Measurements from ENCODE around the gene UBN1.

- TF ChIP-seq POLR2AphosphoS5 (IDR thresholded peaks at IDR 0.05; ENCODE audit: low read depth, low read length) (no peak), CTCF (IDR thresholded peaks at IDR 0.05) (no peak), REST (IDR thresholded peaks at IDR 0.05; ENCODE audit: insufficient read depth in 1 of 2, low read depth in 2 of 2, low read length in 1 of 2) (no peak)
These were observed 22.9 kb downstream of the UBN1 start for GRCh38 chr16:4870138-4870671.
